ENCODE measurements around the gene RANBP10. TPM values are rescaled to one million over a fixed set of nuclear protein-coding genes. Genes with fewer than 3 reads are reported as not detected.

RANBP10 gene
- polyA plus RNA-seq, 1 donor = 18.0 TPM

DNA sequence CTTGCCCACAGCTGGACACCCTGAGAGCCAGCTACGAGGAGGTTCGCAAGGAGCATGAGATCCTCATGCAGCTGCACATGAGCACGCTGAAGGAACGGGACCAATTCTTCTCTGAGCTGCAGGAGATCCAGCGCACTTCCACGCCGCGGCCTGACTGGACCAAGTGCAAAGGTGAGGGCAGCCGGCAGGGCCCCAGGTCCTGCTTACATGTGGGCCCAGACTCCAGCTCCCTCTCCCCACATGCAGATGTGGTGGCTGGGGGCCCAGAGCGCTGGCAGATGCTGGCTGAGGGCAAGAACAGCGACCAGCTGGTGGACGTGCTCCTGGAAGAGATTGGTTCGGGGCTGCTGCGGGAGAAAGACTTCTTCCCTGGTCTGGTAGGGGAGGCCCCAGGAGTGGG, 19.5 kb upstream of the RANBP10 start:
- no peaks in the 10 kb centered on the region for H3K9me3 ChIP-seq (ENCODE audit: control insufficient read depth, low read depth, low read length)
- no CpG with 5 or more reads among the region's 14 CpGs for WGBS (ENCODE audit: insufficient coverage, low lambda C conversion rate)
- no peak overlapping the region for H3K27ac ChIP-seq (ENCODE audit: low read length)
- DNase-seq = no peak
- no peaks in the 10 kb centered on the region for H3K4me1 ChIP-seq (ENCODE audit: control insufficient read depth, insufficient read depth, low read length)
- H3K4me3 ChIP-seq (ENCODE audit: low read length) = no peak overlapping the region
- no peaks in the 10 kb centered on the region for H3K27me3 ChIP-seq (ENCODE audit: control insufficient read depth, insufficient read depth, low read length)
- peaks cover 35% of the 10 kb centered on the region for H3K36me3 ChIP-seq (ENCODE audit: control insufficient read depth, insufficient read depth, low read length)

DNA sequence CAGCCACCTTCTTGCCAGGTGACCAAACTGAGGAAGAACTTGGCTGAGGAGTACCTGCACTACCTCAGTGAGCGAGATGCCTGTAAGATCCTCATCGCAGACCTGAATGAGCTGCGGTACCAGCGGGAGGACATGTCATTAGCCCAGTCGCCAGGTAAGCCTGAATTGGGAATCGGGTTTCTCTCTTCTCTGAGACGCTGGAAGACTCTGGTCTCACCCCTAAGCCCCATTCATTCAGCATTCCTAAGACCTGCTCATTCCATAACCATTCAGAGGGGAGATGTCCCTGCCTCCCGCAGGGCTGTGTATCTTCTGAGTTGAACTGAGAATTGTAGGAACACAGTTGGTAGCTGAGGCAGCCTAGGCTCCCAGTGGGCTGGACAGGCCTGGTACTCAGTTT, 18.8 kb upstream of the RANBP10 start:
- no peaks in the 10 kb centered on the region for H3K4me1 ChIP-seq (ENCODE audit: control insufficient read depth, insufficient read depth, low read length)
- WGBS (ENCODE audit: insufficient coverage, low lambda C conversion rate) = no CpG with 5 or more reads among the region's 8 CpGs
- no peaks in the 10 kb centered on the region for H3K27me3 ChIP-seq (ENCODE audit: control insufficient read depth, insufficient read depth, low read length)
- no peaks in the 10 kb centered on the region for H3K9me3 ChIP-seq (ENCODE audit: control insufficient read depth, low read depth, low read length)
- no peak overlapping the region for H3K4me3 ChIP-seq (ENCODE audit: low read length)
- peaks cover 27% of the 10 kb centered on the region for H3K36me3 ChIP-seq (ENCODE audit: control insufficient read depth, insufficient read depth, low read length)
- no peak for DNase-seq
- no peak overlapping the region for H3K27ac ChIP-seq (ENCODE audit: low read length)

DNA sequence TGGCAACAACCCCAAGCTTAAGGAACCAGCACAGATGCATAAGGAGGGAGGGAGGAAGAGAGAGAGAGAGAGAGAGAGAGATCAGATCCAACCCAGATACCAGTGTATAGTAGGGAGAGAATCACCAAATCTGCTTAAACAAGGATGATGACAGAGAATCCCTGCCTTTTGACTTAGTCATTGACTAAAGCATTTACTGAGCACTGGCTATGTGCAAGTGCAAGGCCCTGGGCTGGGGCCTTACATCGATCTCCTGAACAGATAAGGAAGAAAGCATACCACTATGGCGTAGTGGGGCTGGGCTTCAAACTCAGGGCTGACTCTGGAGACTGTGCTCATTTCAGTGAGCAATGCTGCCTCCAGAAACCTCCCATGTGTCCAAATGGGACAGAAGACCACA, 16.2 kb upstream of the RANBP10 start:
- Histone ChIP-seq H3K4me1 (ENCODE audit: control insufficient read depth, insufficient read depth, low read length) (no peaks in the 10 kb centered on the region), H3K27ac (ENCODE audit: low read length) (no peak overlapping the region), H3K27me3 (ENCODE audit: control insufficient read depth, insufficient read depth, low read length) (no peaks in the 10 kb centered on the region), H3K36me3 (ENCODE audit: control insufficient read depth, insufficient read depth, low read length) (peaks cover 8% of the 10 kb centered on the region), H3K9me3 (ENCODE audit: control insufficient read depth, low read depth, low read length) (no peaks in the 10 kb centered on the region), H3K4me3 (ENCODE audit: low read length) (no peak overlapping the region)
- WGBS (ENCODE audit: insufficient coverage, low lambda C conversion rate) = no CpG with 5 or more reads among the region's 2 CpGs
- DNase-seq = no peak

DNA sequence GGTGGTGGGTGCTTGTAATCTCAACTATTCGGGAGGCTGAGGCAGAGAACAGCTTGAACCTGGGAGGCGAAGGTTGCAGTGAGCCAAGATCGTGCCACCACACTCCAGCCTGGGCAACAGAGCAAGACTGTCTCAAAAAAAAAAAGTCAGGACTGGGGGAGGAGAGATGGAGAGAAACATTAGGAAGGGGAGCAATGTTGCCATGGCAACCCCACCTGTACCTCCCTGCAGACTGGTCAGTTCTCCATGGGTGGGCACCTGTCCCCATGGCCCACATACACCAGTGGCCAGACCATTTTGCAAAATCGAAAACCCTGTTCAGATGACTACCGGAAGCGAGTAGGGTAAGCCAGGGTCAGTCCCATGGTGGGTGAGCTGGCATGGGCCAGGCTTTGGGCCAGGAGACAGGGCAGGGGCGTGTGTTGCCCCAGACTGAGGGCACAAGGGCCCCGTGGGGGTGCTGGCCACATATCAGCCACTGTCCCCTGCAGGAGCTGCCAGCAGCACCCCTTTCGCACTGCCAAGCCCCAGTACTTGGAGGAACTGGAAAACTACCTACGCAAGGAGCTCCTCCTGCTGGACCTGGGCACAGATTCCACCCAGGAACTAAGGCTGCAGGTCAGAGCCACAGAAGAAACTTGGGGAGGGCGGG, 14.4 kb upstream of the RANBP10 start:
- WGBS (ENCODE audit: insufficient coverage, low lambda C conversion rate) = no CpG with 5 or more reads among the region's 11 CpGs
- no peak overlapping the region for H3K4me3 ChIP-seq (ENCODE audit: low read length)
- no peaks in the 10 kb centered on the region for H3K36me3 ChIP-seq (ENCODE audit: control insufficient read depth, insufficient read depth, low read length)
- H3K27ac ChIP-seq (ENCODE audit: low read length) = no peak overlapping the region
- H3K9me3 ChIP-seq (ENCODE audit: control insufficient read depth, low read depth, low read length) = no peaks in the 10 kb centered on the region
- no peaks in the 10 kb centered on the region for H3K4me1 ChIP-seq (ENCODE audit: control insufficient read depth, insufficient read depth, low read length)
- no peak for DNase-seq
- H3K27me3 ChIP-seq (ENCODE audit: control insufficient read depth, insufficient read depth, low read length) = no peaks in the 10 kb centered on the region

DNA sequence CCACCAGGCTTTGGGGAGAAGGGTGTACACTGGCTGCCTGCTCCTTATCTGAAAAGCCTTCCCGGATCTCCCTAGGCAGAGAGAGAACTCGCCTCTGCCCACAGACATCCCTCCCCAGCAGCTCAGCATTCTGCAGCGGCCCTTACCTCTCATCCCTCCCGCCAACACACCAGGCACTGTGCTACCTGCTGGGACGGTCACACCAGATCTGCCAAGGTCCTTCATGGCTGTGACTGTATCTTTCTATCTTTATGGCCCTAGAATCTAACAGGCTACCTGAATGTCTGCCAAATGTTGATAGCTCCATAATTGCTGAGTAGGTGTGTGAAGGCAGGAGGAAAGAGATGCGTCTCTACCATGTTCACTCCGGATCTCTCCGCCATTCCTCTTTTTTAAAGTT, 8.2 kb upstream of the RANBP10 start:
- WGBS (ENCODE audit: insufficient coverage, low lambda C conversion rate) = no CpG with 5 or more reads among the region's 8 CpGs
- no peaks in the 10 kb centered on the region for H3K36me3 ChIP-seq (ENCODE audit: control insufficient read depth, insufficient read depth, low read length)
- no peak for DNase-seq
- H3K4me1 ChIP-seq (ENCODE audit: control insufficient read depth, insufficient read depth, low read length) = no peaks in the 10 kb centered on the region
- H3K27ac ChIP-seq (ENCODE audit: low read length) = no peak overlapping the region
- H3K4me3 ChIP-seq (ENCODE audit: low read length) = no peak overlapping the region
- no peaks in the 10 kb centered on the region for H3K9me3 ChIP-seq (ENCODE audit: control insufficient read depth, low read depth, low read length)
- H3K27me3 ChIP-seq (ENCODE audit: control insufficient read depth, insufficient read depth, low read length) = no peaks in the 10 kb centered on the region

DNA sequence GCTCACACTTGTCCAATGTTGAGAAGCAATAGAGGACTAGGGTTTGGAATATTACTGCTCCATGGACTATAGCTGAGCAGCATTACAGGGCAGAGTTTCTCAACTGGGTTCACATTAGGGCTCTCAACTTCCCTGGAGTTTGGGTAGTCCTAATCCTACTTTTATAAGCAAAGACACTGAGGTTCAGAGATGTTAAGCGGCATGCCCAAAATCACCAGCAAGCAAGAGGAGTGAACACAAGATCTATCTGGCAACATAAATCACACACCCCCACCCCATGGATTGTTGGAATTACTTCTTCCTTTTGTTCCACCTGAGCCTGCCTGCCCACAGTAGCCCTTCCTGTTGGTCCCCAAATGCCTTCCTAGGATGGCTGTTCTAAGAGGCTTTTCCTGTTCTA, 5.5 kb upstream of the RANBP10 start:
- Histone ChIP-seq H3K4me1 (ENCODE audit: control insufficient read depth, insufficient read depth, low read length) (no peaks in the 10 kb centered on the region), H3K27me3 (ENCODE audit: control insufficient read depth, insufficient read depth, low read length) (no peaks in the 10 kb centered on the region), H3K9me3 (ENCODE audit: control insufficient read depth, low read depth, low read length) (no peaks in the 10 kb centered on the region), H3K27ac (ENCODE audit: low read length) (no peak overlapping the region), H3K36me3 (ENCODE audit: control insufficient read depth, insufficient read depth, low read length) (no peaks in the 10 kb centered on the region), H3K4me3 (ENCODE audit: low read length) (no peak overlapping the region)
- no peak for DNase-seq
- 100% methylated on average over 1 of the region's 1 CpG for WGBS (ENCODE audit: insufficient coverage, low lambda C conversion rate)

DNA sequence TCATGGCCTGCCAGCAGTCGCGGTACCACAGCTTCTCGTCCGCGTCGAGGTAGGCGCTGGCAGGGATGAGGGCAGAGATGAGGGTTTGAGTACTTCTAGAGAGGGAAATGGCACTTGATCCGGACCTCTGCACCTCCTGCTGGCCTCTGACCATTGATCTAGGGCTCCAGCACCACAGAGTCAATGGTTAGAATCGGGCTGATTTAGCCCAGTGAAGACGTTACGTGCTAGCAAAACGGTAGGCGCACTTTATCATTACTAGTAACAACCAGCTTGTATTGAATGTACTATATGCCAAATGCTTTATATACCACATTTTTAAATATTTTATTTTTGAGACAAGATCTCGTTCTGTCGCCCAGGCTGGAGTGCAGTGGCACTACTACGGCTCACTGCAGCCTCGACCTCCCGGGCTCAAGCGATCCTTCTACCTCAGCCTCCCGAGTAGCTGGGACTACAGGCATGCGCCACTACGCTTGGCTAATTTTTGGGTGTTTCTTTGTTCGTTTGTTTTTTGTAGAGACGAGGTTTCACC, 855 bp upstream of the RANBP10 start:
- no peaks in the 10 kb centered on the region for H3K27me3 ChIP-seq (ENCODE audit: control insufficient read depth, insufficient read depth, low read length)
- H3K4me3 ChIP-seq (ENCODE audit: low read length) = peak overlapping the region; percentile 92
- DNase-seq = no peak
- no peaks in the 10 kb centered on the region for H3K9me3 ChIP-seq (ENCODE audit: control insufficient read depth, low read depth, low read length)
- peaks cover 12% of the 10 kb centered on the region for H3K4me1 ChIP-seq (ENCODE audit: control insufficient read depth, insufficient read depth, low read length)
- H3K36me3 ChIP-seq (ENCODE audit: control insufficient read depth, insufficient read depth, low read length) = peaks cover 15% of the 10 kb centered on the region
- 58% methylated on average over 6 of the region's 24 CpGs for WGBS (ENCODE audit: insufficient coverage, low lambda C conversion rate)
- no peak overlapping the region for H3K27ac ChIP-seq (ENCODE audit: low read length)

DNA sequence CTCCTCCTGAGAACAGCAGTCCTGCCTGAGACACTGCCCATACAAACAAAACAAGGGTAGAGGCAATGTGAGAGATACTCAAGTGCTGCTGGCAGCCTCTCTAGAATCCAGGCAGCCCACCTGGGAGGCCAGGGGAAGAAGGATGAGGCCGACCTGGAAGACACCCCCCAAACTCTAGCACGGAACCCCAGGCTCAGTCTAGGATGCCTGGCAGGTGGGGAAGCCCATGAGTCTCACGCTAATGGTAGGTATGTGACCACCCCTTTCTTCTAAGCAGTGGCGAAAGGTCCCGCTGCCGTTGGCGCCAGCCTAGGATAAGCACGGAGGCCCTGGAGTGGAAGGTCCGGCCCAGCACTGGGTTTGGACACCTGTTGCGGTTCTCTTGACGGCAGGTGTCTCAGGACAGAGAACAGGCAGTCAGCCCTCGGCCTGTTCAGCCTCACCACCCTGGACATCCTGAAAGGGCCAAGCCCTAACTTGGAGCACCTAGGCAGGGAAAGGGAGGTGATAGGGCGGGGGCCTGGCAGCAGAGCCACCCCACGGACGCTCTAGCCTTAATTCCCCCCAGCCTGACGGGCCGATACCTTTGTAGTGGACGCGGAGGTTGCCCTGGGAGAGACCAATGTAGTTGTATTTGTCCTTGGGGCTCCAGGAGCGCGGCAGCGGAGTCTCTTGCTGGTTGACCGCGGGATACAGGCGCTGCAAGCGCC, 487 bp downstream of the RANBP10 start:
- Histone ChIP-seq H3K9me3 (ENCODE audit: control insufficient read depth, low read depth, low read length) (no peaks in the 10 kb centered on the region), H3K4me1 (ENCODE audit: control insufficient read depth, insufficient read depth, low read length) (peaks cover 12% of the 10 kb centered on the region), H3K27me3 (ENCODE audit: control insufficient read depth, insufficient read depth, low read length) (no peaks in the 10 kb centered on the region), H3K36me3 (ENCODE audit: control insufficient read depth, insufficient read depth, low read length) (peaks cover 24% of the 10 kb centered on the region), H3K27ac (ENCODE audit: low read length) (peak overlapping the region; percentile 73), H3K4me3 (ENCODE audit: low read length) (peak overlapping the region; percentile 92)
- no CpG with 5 or more reads among the region's 26 CpGs for WGBS (ENCODE audit: insufficient coverage, low lambda C conversion rate)
- DNase-seq = peak in 1 of 2 donors; percentile 14

DNA sequence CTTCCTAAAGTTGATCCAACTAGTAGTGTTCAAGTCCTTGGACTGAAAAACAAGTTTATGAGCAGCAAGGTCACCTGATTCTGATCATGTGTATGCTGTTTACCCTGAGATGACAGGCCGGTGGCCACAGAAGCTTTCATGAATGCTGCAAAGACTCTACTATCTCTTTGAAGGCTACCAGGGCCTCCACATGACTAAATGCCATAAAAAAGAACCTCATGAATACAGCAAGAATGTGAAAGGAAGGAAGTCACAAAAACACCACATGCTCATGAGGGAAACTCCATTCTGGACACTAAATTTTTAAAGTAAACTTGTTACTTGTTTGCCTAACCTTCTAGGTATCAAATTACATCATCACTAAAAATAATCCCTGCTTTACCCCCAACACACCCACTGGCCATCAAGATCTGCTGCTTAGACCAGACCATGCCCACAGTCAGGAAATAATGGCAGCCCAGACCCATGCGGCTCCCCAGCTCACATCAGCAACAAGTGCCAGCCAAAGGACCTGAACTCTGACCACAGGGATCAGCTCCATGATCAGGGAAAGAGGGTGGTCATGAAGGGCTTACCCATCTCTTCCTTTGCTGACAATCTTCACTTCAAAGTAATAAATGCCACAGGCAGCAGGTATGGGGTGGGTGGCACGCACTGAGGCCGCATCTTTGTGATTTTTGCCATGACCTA, 1.4 kb downstream of the RANBP10 start:
- H3K36me3 ChIP-seq (ENCODE audit: control insufficient read depth, insufficient read depth, low read length) = peaks cover 28% of the 10 kb centered on the region
- no peaks in the 10 kb centered on the region for H3K9me3 ChIP-seq (ENCODE audit: control insufficient read depth, low read depth, low read length)
- peak overlapping the region; percentile 92 for H3K4me3 ChIP-seq (ENCODE audit: low read length)
- peaks cover 12% of the 10 kb centered on the region for H3K4me1 ChIP-seq (ENCODE audit: control insufficient read depth, insufficient read depth, low read length)
- no CpG with 5 or more reads among the region's 4 CpGs for WGBS (ENCODE audit: insufficient coverage, low lambda C conversion rate)
- H3K27me3 ChIP-seq (ENCODE audit: control insufficient read depth, insufficient read depth, low read length) = no peaks in the 10 kb centered on the region
- peak; percentile 22 to 61 for DNase-seq
- peak overlapping the region; percentile 73 for H3K27ac ChIP-seq (ENCODE audit: low read length)

DNA sequence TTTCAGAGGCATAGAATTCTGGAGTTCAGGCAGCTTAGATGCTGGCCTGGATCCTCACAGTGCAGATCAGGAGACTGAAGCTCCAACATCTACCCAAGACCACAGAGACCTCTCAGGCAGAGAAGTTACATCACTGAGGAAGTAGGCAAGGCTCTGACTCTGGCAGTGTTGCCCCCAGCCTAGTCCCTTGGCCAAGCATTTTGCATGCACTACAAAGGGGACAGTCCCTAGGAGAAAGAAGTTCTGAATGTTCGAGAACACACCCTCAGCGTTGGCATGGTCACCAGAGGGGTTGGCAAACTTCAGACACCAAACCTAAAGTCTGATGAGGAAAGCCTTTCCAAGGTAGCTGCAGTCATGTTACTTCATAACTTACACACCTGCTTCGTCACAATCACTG, 2.5 kb downstream of the RANBP10 start:
- no peaks in the 10 kb centered on the region for H3K27me3 ChIP-seq (ENCODE audit: control insufficient read depth, insufficient read depth, low read length)
- peaks cover 12% of the 10 kb centered on the region for H3K4me1 ChIP-seq (ENCODE audit: control insufficient read depth, insufficient read depth, low read length)
- no peaks in the 10 kb centered on the region for H3K9me3 ChIP-seq (ENCODE audit: control insufficient read depth, low read depth, low read length)
- no peak for DNase-seq
- H3K27ac ChIP-seq (ENCODE audit: low read length) = no peak overlapping the region
- H3K36me3 ChIP-seq (ENCODE audit: control insufficient read depth, insufficient read depth, low read length) = peaks cover 29% of the 10 kb centered on the region
- no peak overlapping the region for H3K4me3 ChIP-seq (ENCODE audit: low read length)
- WGBS (ENCODE audit: insufficient coverage, low lambda C conversion rate) = no CpG with 5 or more reads among the region's 3 CpGs
